ENCODE measurements around the gene KIAA1217. TPM values are rescaled to one million over a fixed set of nuclear protein-coding genes. Genes with fewer than 3 reads are reported as not detected.

Gene KIAA1217
- total RNA-seq, 1 experiment from 2014 or later, result 18.6 TPM

DNA sequence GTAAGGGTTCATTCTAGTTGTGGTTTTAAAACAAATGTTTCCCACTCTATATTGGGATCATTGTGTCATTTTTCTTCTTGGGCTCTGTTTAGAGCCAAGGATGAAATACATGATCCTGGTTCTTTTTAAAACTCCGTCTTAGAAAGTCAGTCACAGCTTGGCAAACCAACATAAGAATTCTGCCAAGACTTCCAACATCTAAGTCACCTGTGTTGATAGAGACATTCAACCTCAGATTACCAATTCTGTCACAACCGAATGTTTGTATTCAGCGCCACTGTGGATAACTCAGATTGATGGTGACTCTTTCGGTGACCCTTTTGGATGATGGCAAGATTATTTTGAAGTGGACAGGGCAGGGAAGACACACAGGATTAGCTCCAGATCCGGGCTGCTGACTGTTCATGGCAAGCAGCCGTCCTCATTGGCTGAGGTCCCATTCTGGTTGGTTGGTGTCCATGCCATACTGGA is 259.4 kb downstream of the KIAA1217 start:
- no CpG with 5 or more reads among the region's 6 CpGs for whole genome bisulfite sequencing (ENCODE audit: extremely low coverage, insufficient read length, low lambda C conversion rate)
- H3K9me3 ChIP-seq (ENCODE audit: control insufficient read depth, low read depth, low read length), result no peaks in the 10 kb centered on the region
- H3K27me3 ChIP-seq (ENCODE audit: insufficient read depth, low read length), result no peaks in the 10 kb centered on the region
- H3K9me3 Mint-ChIP-seq, result peaks cover 4 to 9% of the 10 kb centered on the region in 2 experiments; a peak in 3 of 5 replicates
- TF ChIP-seq, protein P1, sequence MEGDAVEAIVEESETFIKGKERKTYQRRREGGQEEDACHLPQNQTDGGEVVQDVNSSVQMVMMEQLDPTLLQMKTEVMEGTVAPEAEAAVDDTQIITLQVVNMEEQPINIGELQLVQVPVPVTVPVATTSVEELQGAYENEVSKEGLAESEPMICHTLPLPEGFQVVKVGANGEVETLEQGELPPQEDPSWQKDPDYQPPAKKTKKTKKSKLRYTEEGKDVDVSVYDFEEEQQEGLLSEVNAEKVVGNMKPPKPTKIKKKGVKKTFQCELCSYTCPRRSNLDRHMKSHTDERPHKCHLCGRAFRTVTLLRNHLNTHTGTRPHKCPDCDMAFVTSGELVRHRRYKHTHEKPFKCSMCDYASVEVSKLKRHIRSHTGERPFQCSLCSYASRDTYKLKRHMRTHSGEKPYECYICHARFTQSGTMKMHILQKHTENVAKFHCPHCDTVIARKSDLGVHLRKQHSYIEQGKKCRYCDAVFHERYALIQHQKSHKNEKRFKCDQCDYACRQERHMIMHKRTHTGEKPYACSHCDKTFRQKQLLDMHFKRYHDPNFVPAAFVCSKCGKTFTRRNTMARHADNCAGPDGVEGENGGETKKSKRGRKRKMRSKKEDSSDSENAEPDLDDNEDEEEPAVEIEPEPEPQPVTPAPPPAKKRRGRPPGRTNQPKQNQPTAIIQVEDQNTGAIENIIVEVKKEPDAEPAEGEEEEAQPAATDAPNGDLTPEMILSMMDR (conservative IDR thresholded peaks at IDR 0.05), result no peak
- H3K36me3 Mint-ChIP-seq (ENCODE audit: insufficient read depth in 1 of 3, low read depth in 3 of 3), result peaks cover 7 to 13% (median 12%) of the 10 kb centered on the region in 3 experiments
- H4K5ac ChIP-seq (ENCODE audit: insufficient read length, low read depth, low read length), result no peak overlapping the region
- no peak for DNase-seq
- H2BK15ac ChIP-seq (ENCODE audit: low read depth, low read length), result no peak overlapping the region
- no peak overlapping the region for H2BK12ac ChIP-seq (ENCODE audit: insufficient read length, low read depth, low read length)
- no peak overlapping the region for H3T11ph ChIP-seq (ENCODE audit: low read length)
- peaks cover 9 to 16% of the 10 kb centered on the region in 2 experiments for H3K4me1 Mint-ChIP-seq
- no peak overlapping the region for H3K4ac ChIP-seq (ENCODE audit: low read depth, low read length)
- no peak overlapping the region for H4K91ac ChIP-seq (ENCODE audit: insufficient read length, low read depth, low read length)
- no peak overlapping the region for H3K18ac ChIP-seq (ENCODE audit: insufficient read length, low read depth, low read length)
- H3K9ac ChIP-seq (ENCODE audit: extremely low read depth, insufficient read length, low read length), result no peak overlapping the region
- H2BK5ac ChIP-seq (ENCODE audit: insufficient read length, low read length), result no peak overlapping the region
- no peaks in the 10 kb centered on the region for H3K79me2 ChIP-seq (ENCODE audit: insufficient read depth, low read length)
- H3K27ac ChIP-seq (ENCODE audit: insufficient read length, low read depth, low read length), result no peak overlapping the region
- H2AFZ ChIP-seq (ENCODE audit: low read length), result no peak overlapping the region
- H3K79me1 ChIP-seq (ENCODE audit: insufficient read depth, low read depth, low read length, poor library complexity, severe bottlenecking), result no peaks in the 10 kb centered on the region
- H4K8ac ChIP-seq (replicated peaks; ENCODE audit: insufficient read length, low read depth, low read length), result no peak overlapping the region
- H3K4me2 ChIP-seq (ENCODE audit: insufficient read depth, insufficient read length, low read length), result no peak overlapping the region
- no peaks in the 10 kb centered on the region for H3K27me3 Mint-ChIP-seq (ENCODE audit: low read depth)
- H3K4me3 Mint-ChIP-seq, result no peak overlapping the region
- H2AK5ac ChIP-seq (ENCODE audit: insufficient read length, low read length), result no peak overlapping the region
- H4K20me1 ChIP-seq (ENCODE audit: control insufficient read depth, insufficient read depth, insufficient read length), result no peaks in the 10 kb centered on the region
- H3K27ac Mint-ChIP-seq, result no peak overlapping the region
- no peak overlapping the region for H3K14ac ChIP-seq (ENCODE audit: insufficient read depth, low read length)
- no peaks in the 10 kb centered on the region for H3K23me2 ChIP-seq (ENCODE audit: insufficient read length, low read depth, low read length, poor library complexity, severe bottlenecking)
- no peak overlapping the region for H2BK120ac ChIP-seq (ENCODE audit: low read depth, low read length, poor library complexity, severe bottlenecking)
- H3K23ac ChIP-seq (ENCODE audit: insufficient read length, low read depth, low read length), result no peak overlapping the region
- H3K56ac ChIP-seq (ENCODE audit: insufficient read length, low read depth, low read length), result no peak overlapping the region
- no peaks in the 10 kb centered on the region for H3K4me1 ChIP-seq (ENCODE audit: insufficient read depth, low read length)
- no peak overlapping the region for H2BK20ac ChIP-seq (ENCODE audit: low read depth, low read length, poor library complexity, severe bottlenecking)

All from H9 (cell line).